K562 (cell line): Measurements from ENCODE around the gene SLC26A8. TPM values are rescaled to one million over a fixed set of nuclear protein-coding genes. Genes with fewer than 3 reads are reported as not detected.
A peak's percentile ranks its signal among the peaks of the same experiment; 100 is the strongest.

Source experiments
- BACH1 ChIP-seq: fragments of 200-800 bp; sonication (Bioruptor generic); IDR thresholded peaks from 2 replicates; pipeline ENCODE4 v1.6.1; 2016; ENCODE audit warnings: missing genetic modification characterization, missing compliant biosample characterization
- CTBP1 ChIP-seq: fragments of 450-650 bp; IDR thresholded peaks from 2 replicates; pipeline ENCODE4 v1.6.1; 2016; ENCODE audit warnings: borderline replicate concordance
- FOXK2 ChIP-seq, 2 experiments: fragments of 450-650 bp; IDR thresholded peaks in 1 of 2; conservative IDR thresholded peaks in 1 of 2; 2 replicates each; pipeline ENCODE4 v1.6.1; 2016; ENCODE audit warnings: low read depth in 2 of 2, mild to moderate bottlenecking in 1 of 2
- GATAD2B ChIP-seq: fragments of 450-650 bp; IDR thresholded peaks from 2 replicates; pipeline ENCODE4 v1.6.1; 2017; ENCODE audit warnings: mild to moderate bottlenecking, borderline replicate concordance
- SUPT5H ChIP-seq: fragments of 450-650 bp; IDR thresholded peaks from 2 replicates; pipeline ENCODE4 v1.6.1; 2016
- TBL1XR1 ChIP-seq, 2 experiments: IDR thresholded peaks; 2 replicates each; pipeline ENCODE4 v1.6.1; 2012; ENCODE audit warnings: improper control_type of control experiment in 2 of 2, low read length in 2 of 2, mild to moderate bottlenecking in 1 of 2
- XRCC5 ChIP-seq: fragments of 200-400 bp; formaldehyde crosslinking; IDR thresholded peaks from 2 replicates; pipeline ENCODE4 v1.6.1; 2017; ENCODE audit warnings: low read depth, mild to moderate bottlenecking, low read length
- ZBED1 ChIP-seq: IDR thresholded peaks from 2 replicates; pipeline ENCODE4 v1.6.1; 2014
- ZNF263 ChIP-seq: sonication (generic); formaldehyde crosslinking; IDR thresholded peaks from 2 replicates; pipeline ENCODE4 v1.8.0; 2022; ENCODE audit warnings: mild to moderate bottlenecking, missing genetic modification reagents, borderline replicate concordance
- polyA plus RNA-seq, 8 experiments: library from polyadenylated mRNA; depleted of rRNA in 4 of 8; stranded (reverse) in 5 of 8; unstranded in 3 of 8; fragments of >200 nt; fragmentation: Nextera tagmentation in 2 of 8; fragmentation: Illumina TruSeq in 1 of 8; extraction: Ambion mirVana in 2 of 8; extraction: Trizol in 1 of 8; gene quantifications; 2 replicates each; pipeline versions ENCODE4 v1.2.1 to v1.2.3, GENCODE V29; 2011 to 2014; ENCODE audit warnings: inconsistent platforms in 1 of 8, missing spikeins in 1 of 8
- total RNA-seq, 7 experiments: library from RNA; depleted of rRNA in 6 of 7; stranded (reverse); fragments of >200 nt in 6 of 7; fragmentation: Illumina TruSeq in 2 of 7; extraction: Trizol in 2 of 7; gene quantifications; 2 replicates each; pipeline versions ENCODE4 v1.2.1 to v1.2.3, GENCODE V29; 2011 to 2021; ENCODE audit warnings: low replicate concordance in 1 of 7
- TF ChIP-seq, protein P1 (sequence below): sonication (generic); formaldehyde crosslinking; IDR thresholded peaks from 2 replicates; pipeline ENCODE4 v1.8.0; 2022; ENCODE audit warnings: mild to moderate bottlenecking, missing genetic modification reagents, borderline replicate concordance
- TF ChIP-seq, protein P2 (sequence below): fragments of 250-450 bp; sonication (Bioruptor Pico); IDR thresholded peaks from 2 replicates; pipeline ENCODE4 v1.9.0; 2021; ENCODE audit warnings: mild to moderate bottlenecking
- TF ChIP-seq, protein P3 (sequence below): sonication (generic); formaldehyde crosslinking; IDR thresholded peaks from 2 replicates; pipeline ENCODE4 v1.8.1; 2023; ENCODE audit warnings: mild to moderate bottlenecking, missing genetic modification reagents, moderate library complexity
- TF ChIP-seq, protein P4 (sequence below): fragments of 250-450 bp; sonication (Bioruptor Pico); IDR thresholded peaks from 2 replicates; pipeline ENCODE4 v1.5.0; 2021
- TF ChIP-seq, protein P5 (sequence below): IDR thresholded peaks from 2 replicates; pipeline ENCODE4 v1.6.1; 2014; ENCODE audit warnings: antibody characterized with exemption
- TF ChIP-seq, protein P6 (sequence below): fragments of 450-650 bp; formaldehyde crosslinking; IDR thresholded peaks from 2 replicates; pipeline ENCODE4 v1.4.0; 2022; ENCODE audit warnings: mild to moderate bottlenecking, moderate library complexity
- TF ChIP-seq, protein P7 (sequence below): IDR thresholded peaks from 2 replicates; pipeline ENCODE4 v1.6.1; 2011; ENCODE audit not compliant: insufficient read length; ENCODE audit errors: extremely low read depth
- TF ChIP-seq, protein P8 (sequence below), 2 experiments: IDR thresholded peaks in 1 of 2; conservative IDR thresholded peaks in 1 of 2; 2 replicates each; pipeline ENCODE4 v1.6.1; 2016; ENCODE audit warnings: low read depth in 2 of 2, mild to moderate bottlenecking in 1 of 2, missing compliant biosample characterization in 1 of 2, missing genetic modification characterization in 1 of 2, moderate library complexity in 1 of 2

Gene SLC26A8
- total and polyA plus RNA-seq, 9 of the 15 experiments (the other 6 are each of a cell fraction or from before 2014, with no cell fraction given) = not detected

DNA sequence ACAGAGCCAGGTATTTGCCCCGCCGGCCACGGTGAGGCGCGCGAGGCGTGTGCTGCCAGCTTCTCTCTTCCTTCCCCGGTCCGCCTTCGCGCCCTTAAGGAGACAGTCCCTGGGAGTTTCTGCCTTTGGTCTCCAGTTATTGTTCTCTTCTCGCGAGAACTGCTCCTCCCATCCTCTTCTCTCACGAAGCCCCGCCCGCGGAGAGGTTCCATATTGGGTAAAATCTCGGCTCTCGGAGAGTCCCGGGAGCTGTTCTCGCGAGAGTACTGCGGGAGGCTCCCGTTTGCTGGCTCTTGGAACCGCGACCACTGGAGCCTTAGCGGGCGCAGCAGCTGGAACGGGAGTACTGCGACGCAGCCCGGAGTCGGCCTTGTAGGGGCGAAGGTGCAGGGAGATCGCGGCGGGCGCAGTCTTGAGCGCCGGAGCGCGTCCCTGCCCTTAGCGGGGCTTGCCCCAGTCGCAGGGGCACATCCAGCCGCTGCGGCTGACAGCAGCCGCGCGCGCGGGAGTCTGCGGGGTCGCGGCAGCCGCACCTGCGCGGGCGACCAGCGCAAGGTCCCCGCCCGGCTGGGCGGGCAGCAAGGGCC, 3.2 kb upstream of the SLC26A8 start, which contains the start of gene MAPK14 (continued):
- peak; percentile 94 for TF ChIP-seq SUPT5H
- TF ChIP-seq, protein P1, sequence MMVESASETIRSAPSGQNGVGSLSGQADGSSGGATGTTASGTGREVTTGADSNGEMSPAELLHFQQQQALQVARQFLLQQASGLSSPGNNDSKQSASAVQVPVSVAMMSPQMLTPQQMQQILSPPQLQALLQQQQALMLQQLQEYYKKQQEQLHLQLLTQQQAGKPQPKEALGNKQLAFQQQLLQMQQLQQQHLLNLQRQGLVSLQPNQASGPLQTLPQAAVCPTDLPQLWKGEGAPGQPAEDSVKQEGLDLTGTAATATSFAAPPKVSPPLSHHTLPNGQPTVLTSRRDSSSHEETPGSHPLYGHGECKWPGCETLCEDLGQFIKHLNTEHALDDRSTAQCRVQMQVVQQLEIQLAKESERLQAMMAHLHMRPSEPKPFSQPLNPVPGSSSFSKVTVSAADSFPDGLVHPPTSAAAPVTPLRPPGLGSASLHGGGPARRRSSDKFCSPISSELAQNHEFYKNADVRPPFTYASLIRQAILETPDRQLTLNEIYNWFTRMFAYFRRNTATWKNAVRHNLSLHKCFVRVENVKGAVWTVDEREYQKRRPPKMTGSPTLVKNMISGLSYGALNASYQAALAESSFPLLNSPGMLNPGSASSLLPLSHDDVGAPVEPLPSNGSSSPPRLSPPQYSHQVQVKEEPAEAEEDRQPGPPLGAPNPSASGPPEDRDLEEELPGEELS = no peak
- peak; percentile 55 for TF ChIP-seq CTBP1
- TF ChIP-seq, protein P2, sequence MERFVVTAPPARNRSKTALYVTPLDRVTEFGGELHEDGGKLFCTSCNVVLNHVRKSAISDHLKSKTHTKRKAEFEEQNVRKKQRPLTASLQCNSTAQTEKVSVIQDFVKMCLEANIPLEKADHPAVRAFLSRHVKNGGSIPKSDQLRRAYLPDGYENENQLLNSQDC (CRISPR knock-in tag) = no peak
- TF ChIP-seq, protein P3, sequence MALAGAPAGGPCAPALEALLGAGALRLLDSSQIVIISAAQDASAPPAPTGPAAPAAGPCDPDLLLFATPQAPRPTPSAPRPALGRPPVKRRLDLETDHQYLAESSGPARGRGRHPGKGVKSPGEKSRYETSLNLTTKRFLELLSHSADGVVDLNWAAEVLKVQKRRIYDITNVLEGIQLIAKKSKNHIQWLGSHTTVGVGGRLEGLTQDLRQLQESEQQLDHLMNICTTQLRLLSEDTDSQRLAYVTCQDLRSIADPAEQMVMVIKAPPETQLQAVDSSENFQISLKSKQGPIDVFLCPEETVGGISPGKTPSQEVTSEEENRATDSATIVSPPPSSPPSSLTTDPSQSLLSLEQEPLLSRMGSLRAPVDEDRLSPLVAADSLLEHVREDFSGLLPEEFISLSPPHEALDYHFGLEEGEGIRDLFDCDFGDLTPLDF (CRISPR knock-in tag) = peak; percentile 96
- TF ChIP-seq GATAD2B = peak; percentile 74
- TF ChIP-seq ZBED1 = no peak
- TF ChIP-seq, protein P4, sequence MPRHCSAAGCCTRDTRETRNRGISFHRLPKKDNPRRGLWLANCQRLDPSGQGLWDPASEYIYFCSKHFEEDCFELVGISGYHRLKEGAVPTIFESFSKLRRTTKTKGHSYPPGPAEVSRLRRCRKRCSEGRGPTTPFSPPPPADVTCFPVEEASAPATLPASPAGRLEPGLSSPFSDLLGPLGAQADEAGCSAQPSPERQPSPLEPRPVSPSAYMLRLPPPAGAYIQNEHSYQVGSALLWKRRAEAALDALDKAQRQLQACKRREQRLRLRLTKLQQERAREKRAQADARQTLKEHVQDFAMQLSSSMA (CRISPR knock-in tag) = peak; percentile 53; the same call in 1 of the 2 replicates
- TF ChIP-seq ZNF263 = peak; percentile 49; the same call in 1 of the 2 replicates
- TF ChIP-seq, protein P5, sequence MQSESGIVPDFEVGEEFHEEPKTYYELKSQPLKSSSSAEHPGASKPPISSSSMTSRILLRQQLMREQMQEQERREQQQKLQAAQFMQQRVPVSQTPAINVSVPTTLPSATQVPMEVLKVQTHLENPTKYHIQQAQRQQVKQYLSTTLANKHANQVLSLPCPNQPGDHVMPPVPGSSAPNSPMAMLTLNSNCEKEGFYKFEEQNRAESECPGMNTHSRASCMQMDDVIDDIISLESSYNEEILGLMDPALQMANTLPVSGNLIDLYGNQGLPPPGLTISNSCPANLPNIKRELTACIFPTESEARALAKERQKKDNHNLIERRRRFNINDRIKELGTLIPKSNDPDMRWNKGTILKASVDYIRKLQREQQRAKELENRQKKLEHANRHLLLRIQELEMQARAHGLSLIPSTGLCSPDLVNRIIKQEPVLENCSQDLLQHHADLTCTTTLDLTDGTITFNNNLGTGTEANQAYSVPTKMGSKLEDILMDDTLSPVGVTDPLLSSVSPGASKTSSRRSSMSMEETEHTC = no peak
- TF ChIP-seq TBL1XR1 (IDR thresholded peaks at IDR 0.05; ENCODE audit: low read length in 2 of 2) = peak in 1 of 2 experiments; percentile 51; a peak in 1 of 4 replicates
- TF ChIP-seq, protein P6, sequence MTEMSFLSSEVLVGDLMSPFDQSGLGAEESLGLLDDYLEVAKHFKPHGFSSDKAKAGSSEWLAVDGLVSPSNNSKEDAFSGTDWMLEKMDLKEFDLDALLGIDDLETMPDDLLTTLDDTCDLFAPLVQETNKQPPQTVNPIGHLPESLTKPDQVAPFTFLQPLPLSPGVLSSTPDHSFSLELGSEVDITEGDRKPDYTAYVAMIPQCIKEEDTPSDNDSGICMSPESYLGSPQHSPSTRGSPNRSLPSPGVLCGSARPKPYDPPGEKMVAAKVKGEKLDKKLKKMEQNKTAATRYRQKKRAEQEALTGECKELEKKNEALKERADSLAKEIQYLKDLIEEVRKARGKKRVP (CRISPR knock-in tag) = peak; percentile 24; the same call in 1 of the 2 replicates
- TF ChIP-seq XRCC5 = peak; percentile 90
- TF ChIP-seq BACH1 (tag) = no peak
- TF ChIP-seq FOXK2 (conservative IDR thresholded peaks at IDR 0.05 in 1 of 2, IDR thresholded peaks at IDR 0.05 in 1 of 2; ENCODE audit: low read depth in 2 of 2) = no peak; a peak in 1 of 4 replicates
- TF ChIP-seq, protein P7, sequence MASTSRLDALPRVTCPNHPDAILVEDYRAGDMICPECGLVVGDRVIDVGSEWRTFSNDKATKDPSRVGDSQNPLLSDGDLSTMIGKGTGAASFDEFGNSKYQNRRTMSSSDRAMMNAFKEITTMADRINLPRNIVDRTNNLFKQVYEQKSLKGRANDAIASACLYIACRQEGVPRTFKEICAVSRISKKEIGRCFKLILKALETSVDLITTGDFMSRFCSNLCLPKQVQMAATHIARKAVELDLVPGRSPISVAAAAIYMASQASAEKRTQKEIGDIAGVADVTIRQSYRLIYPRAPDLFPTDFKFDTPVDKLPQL = no peak
- TF ChIP-seq, protein P8, sequence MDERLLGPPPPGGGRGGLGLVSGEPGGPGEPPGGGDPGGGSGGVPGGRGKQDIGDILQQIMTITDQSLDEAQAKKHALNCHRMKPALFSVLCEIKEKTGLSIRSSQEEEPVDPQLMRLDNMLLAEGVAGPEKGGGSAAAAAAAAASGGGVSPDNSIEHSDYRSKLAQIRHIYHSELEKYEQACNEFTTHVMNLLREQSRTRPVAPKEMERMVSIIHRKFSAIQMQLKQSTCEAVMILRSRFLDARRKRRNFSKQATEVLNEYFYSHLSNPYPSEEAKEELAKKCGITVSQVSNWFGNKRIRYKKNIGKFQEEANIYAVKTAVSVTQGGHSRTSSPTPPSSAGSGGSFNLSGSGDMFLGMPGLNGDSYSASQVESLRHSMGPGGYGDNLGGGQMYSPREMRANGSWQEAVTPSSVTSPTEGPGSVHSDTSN (CRISPR knock-in tag; IDR thresholded peaks at IDR 0.05; ENCODE audit: low read depth) = no peak
- TF ChIP-seq, protein P8 (tag; conservative IDR thresholded peaks at IDR 0.05; ENCODE audit: low read depth) = no peak
